ENCODE measurements around the gene ARFGAP3. TPM values are rescaled to one million over a fixed set of nuclear protein-coding genes. Genes with fewer than 3 reads are reported as not detected.
"Not testable (repeated sequence)": the region's sequence is repeated elsewhere in the genome, so short reads cannot be mapped to it uniquely, and the experiment has no call there.

ARFGAP3 gene
- polyA plus RNA-seq, 1 experiment = 79.5 TPM

- Histone ChIP-seq H3K4me3 (ENCODE audit: low read depth, low read length) (no peak overlapping the region), H3K27me3 (ENCODE audit: control insufficient read depth, insufficient read depth, low read length) (no peaks in the 10 kb centered on the region), H3K36me3 (ENCODE audit: control insufficient read depth, insufficient read depth, low read length) (no peaks in the 10 kb centered on the region)
- DNase-seq (ENCODE audit: low read depth) = no peak
- ChIA-PET POLR2A (no interaction called here), CTCF (interaction anchor here (2.0 kb wide), 1 partner anchor 21 kb away, joined by 4 read pairs; no protein-coding TSS in a partner anchor)
- no peak for TF ChIP-seq CTCF (IDR thresholded peaks at IDR 0.05; ENCODE audit: insufficient read depth, low read depth, low read length)
These were observed 71.2 kb downstream of the ARFGAP3 start for GRCh38 chr22:42785706-42786499.

- H3K36me3 ChIP-seq (ENCODE audit: control insufficient read depth, insufficient read depth, low read length); POLR2A ChIA-PET; H3K4me3 ChIP-seq (ENCODE audit: low read depth, low read length); H3K27me3 ChIP-seq (ENCODE audit: control insufficient read depth, insufficient read depth, low read length); DNase-seq (ENCODE audit: low read depth): not testable (repeated sequence)
- CTCF ChIA-PET = interaction anchor here (0.8 to 2.0 kb wide), 3 partner anchors 10 to 308 kb away, joined by 3 to 9 read pairs (median 5); no protein-coding TSS in a partner anchor
These were observed 74.8 kb downstream of the ARFGAP3 start for GRCh38 chr22:42782306-42782705.

- no peak overlapping the region for H3K4me3 ChIP-seq (ENCODE audit: low read depth, low read length)
- POLR2A ChIA-PET = no interaction called here
- CTCF ChIA-PET = interaction anchor here (0.6 to 3.1 kb wide), 17 partner anchors 9 to 310 kb away, joined by 3 to 11 read pairs (median 4); no protein-coding TSS in a partner anchor
These were observed 77.0 kb downstream of the ARFGAP3 start for GRCh38 chr22:42780070-42780540.

GRCh38 chr22:42777126-42777525 is 79.9 kb downstream of the ARFGAP3 start:
- Histone ChIP-seq H3K27me3 (ENCODE audit: control insufficient read depth, insufficient read depth, low read length) (no peaks in the 10 kb centered on the region; the same call in 1 of the 2 replicates), H3K36me3 (ENCODE audit: control insufficient read depth, insufficient read depth, low read length) (no peaks in the 10 kb centered on the region), H3K4me3 (ENCODE audit: low read depth, low read length) (no peak overlapping the region)
- no peak for TF ChIP-seq CTCF (IDR thresholded peaks at IDR 0.05; ENCODE audit: insufficient read depth, low read depth, low read length)
- POLR2A ChIA-PET = no interaction called here
- CTCF ChIA-PET = no interaction called here
- DNase-seq (ENCODE audit: low read depth) = no peak

More at GRCh38 chr22:42780070-42780540, 77.0 kb downstream of the ARFGAP3 start:
- Histone ChIP-seq H3K36me3 (ENCODE audit: control insufficient read depth, insufficient read depth, low read length) (no peaks in the 10 kb centered on the region), H3K27me3 (ENCODE audit: control insufficient read depth, insufficient read depth, low read length) (no peaks in the 10 kb centered on the region)
- peak; percentile 65 for DNase-seq (ENCODE audit: low read depth)
- TF ChIP-seq CTCF (IDR thresholded peaks at IDR 0.05; ENCODE audit: insufficient read depth, low read depth, low read length) = peak; percentile 86

- ChIA-PET CTCF (no interaction called here), POLR2A (no interaction called here)
- no peak overlapping the region for H3K4me3 ChIP-seq (ENCODE audit: low read depth, low read length)
- no peak for DNase-seq (ENCODE audit: low read depth)
- no peaks in the 10 kb centered on the region; the same call in 1 of the 2 replicates for H3K27me3 ChIP-seq (ENCODE audit: control insufficient read depth, insufficient read depth, low read length)
- TF ChIP-seq CTCF (IDR thresholded peaks at IDR 0.05; ENCODE audit: insufficient read depth, low read depth, low read length) = no peak
- no peaks in the 10 kb centered on the region for H3K36me3 ChIP-seq (ENCODE audit: control insufficient read depth, insufficient read depth, low read length)
These were observed 83.9 kb downstream of the ARFGAP3 start for GRCh38 chr22:42773167-42773566.

Data from BJ (cell line).